Activated naive CD8-positive, alpha-beta T cell (primary cell): ENCODE data around the gene MLX.

Experiments used
- H3K27ac Mint-ChIP-seq: one replicate; pipeline ENCODE4 v1.8.0; 2021; ENCODE audit warnings: mixed read lengths
- H3K27me3 Mint-ChIP-seq: one replicate; pipeline ENCODE4 v1.8.0; 2021; ENCODE audit warnings: mixed read lengths
- H3K36me3 Mint-ChIP-seq: one replicate; pipeline ENCODE4 v1.8.0; 2021; ENCODE audit warnings: mixed read lengths
- H3K4me1 Mint-ChIP-seq: one replicate; pipeline ENCODE4 v1.8.0; 2021; ENCODE audit warnings: low read depth, mixed read lengths
- H3K4me3 Mint-ChIP-seq: one replicate; pipeline ENCODE4 v1.8.0; 2021; ENCODE audit warnings: mild to moderate bottlenecking, mixed read lengths
- H3K9me3 Mint-ChIP-seq: one replicate; pipeline ENCODE4 v1.8.0; 2021; ENCODE audit warnings: low read depth, mixed read lengths

Gene MLX

GRCh38 chr17:42577532-42578281 lies 10.8 kb downstream of the MLX start, which contains the start of gene PSMC3IP:
Gene PSMC3IP (minus strand): TSS chr17:42577729. CDS start chr17:42577686, 43 bp downstream.
- H3K4me1 Mint-ChIP-seq = peaks cover 29% of the 10 kb centered on the region
- H3K4me3 Mint-ChIP-seq = peak within 1 kb of the TSS; percentile 100
- H3K36me3 Mint-ChIP-seq = peaks cover 3% of the 10 kb centered on the region
- no peaks in the 10 kb centered on the region for H3K27me3 Mint-ChIP-seq
- no peaks in the 10 kb centered on the region for H3K9me3 Mint-ChIP-seq
- peak within 1 kb of the TSS; percentile 99 for H3K27ac Mint-ChIP-seq

GRCh38 chr17:42578282-42578869 lies 11.5 kb downstream of the MLX start:
- Mint-ChIP-seq H3K36me3 (peaks cover 1% of the 10 kb centered on the region), H3K27ac (peak overlapping the region; percentile 99), H3K9me3 (no peaks in the 10 kb centered on the region), H3K27me3 (no peaks in the 10 kb centered on the region), H3K4me3 (peak overlapping the region; percentile 100), H3K4me1 (peaks cover 27% of the 10 kb centered on the region)

- H3K36me3 Mint-ChIP-seq = no peaks in the 10 kb centered on the region
- peaks cover 25% of the 10 kb centered on the region for H3K4me1 Mint-ChIP-seq
- H3K27ac Mint-ChIP-seq = peak overlapping the region; percentile 75
- no peaks in the 10 kb centered on the region for H3K27me3 Mint-ChIP-seq
- H3K9me3 Mint-ChIP-seq = no peaks in the 10 kb centered on the region
- peak overlapping the region; percentile 66 for H3K4me3 Mint-ChIP-seq
Measured at GRCh38 chr17:42579794-42580551, 13.1 kb downstream of the MLX start.

GRCh38 chr17:42581744-42582270 lies 14.9 kb downstream of the MLX start:
- H3K36me3 Mint-ChIP-seq = no peaks in the 10 kb centered on the region
- no peak overlapping the region for H3K27ac Mint-ChIP-seq

GRCh38 chr17:42584880-42585279 lies 18.0 kb downstream of the MLX start:
- Mint-ChIP-seq H3K4me3 (no peak overlapping the region), H3K36me3 (peaks cover 3% of the 10 kb centered on the region), H3K4me1 (peaks cover 2% of the 10 kb centered on the region), H3K27ac (no peak overlapping the region), H3K9me3 (no peaks in the 10 kb centered on the region), H3K27me3 (no peaks in the 10 kb centered on the region)

More at GRCh38 chr17:42581744-42582270, 14.9 kb downstream of the MLX start:
- Mint-ChIP-seq H3K4me1 (peaks cover 16% of the 10 kb centered on the region), H3K9me3 (no peaks in the 10 kb centered on the region), H3K27me3 (no peaks in the 10 kb centered on the region), H3K4me3 (no peak overlapping the region)

GRCh38 chr17:42585353-42585752 lies 18.5 kb downstream of the MLX start:
- no peak overlapping the region for H3K4me3 Mint-ChIP-seq
- H3K27ac Mint-ChIP-seq = peak overlapping the region; percentile 3
- peaks cover 2% of the 10 kb centered on the region for H3K4me1 Mint-ChIP-seq
- peaks cover 3% of the 10 kb centered on the region for H3K36me3 Mint-ChIP-seq
- no peaks in the 10 kb centered on the region for H3K27me3 Mint-ChIP-seq
- H3K9me3 Mint-ChIP-seq = no peaks in the 10 kb centered on the region

GRCh38 chr17:42586514-42587230 lies 19.8 kb downstream of the MLX start:
- Mint-ChIP-seq H3K27me3 (no peaks in the 10 kb centered on the region), H3K4me1 (peaks cover 2% of the 10 kb centered on the region), H3K27ac (peak overlapping the region; percentile 77), H3K4me3 (no peak overlapping the region), H3K9me3 (no peaks in the 10 kb centered on the region), H3K36me3 (peaks cover 3% of the 10 kb centered on the region)

GRCh38 chr17:42590886-42591285 lies 24.0 kb downstream of the MLX start:
- Mint-ChIP-seq H3K27ac (no peak overlapping the region), H3K27me3 (no peaks in the 10 kb centered on the region), H3K9me3 (no peaks in the 10 kb centered on the region), H3K4me3 (no peak overlapping the region), H3K4me1 (peaks cover 8% of the 10 kb centered on the region), H3K36me3 (peaks cover 3% of the 10 kb centered on the region)

- H3K36me3 Mint-ChIP-seq = peaks cover 3% of the 10 kb centered on the region
- H3K4me3 Mint-ChIP-seq = no peak overlapping the region
- no peaks in the 10 kb centered on the region for H3K27me3 Mint-ChIP-seq
- peaks cover 10% of the 10 kb centered on the region for H3K4me1 Mint-ChIP-seq
- no peak overlapping the region for H3K27ac Mint-ChIP-seq
- H3K9me3 Mint-ChIP-seq = no peaks in the 10 kb centered on the region
Measured at GRCh38 chr17:42591411-42591810, 24.5 kb downstream of the MLX start.

GRCh38 chr17:42596386-42596785 lies 29.5 kb downstream of the MLX start:
- H3K27ac Mint-ChIP-seq = peak overlapping the region; percentile 0
- H3K4me1 Mint-ChIP-seq = peaks cover 25% of the 10 kb centered on the region
- H3K27me3 Mint-ChIP-seq = no peaks in the 10 kb centered on the region
- H3K36me3 Mint-ChIP-seq = no peaks in the 10 kb centered on the region
- no peaks in the 10 kb centered on the region for H3K9me3 Mint-ChIP-seq
- H3K4me3 Mint-ChIP-seq = no peak overlapping the region

GRCh38 chr17:42598905-42599304 lies 32.0 kb downstream of the MLX start:
- Mint-ChIP-seq H3K9me3 (no peaks in the 10 kb centered on the region), H3K4me1 (peaks cover 31% of the 10 kb centered on the region), H3K4me3 (peak overlapping the region; percentile 4), H3K27me3 (no peaks in the 10 kb centered on the region), H3K36me3 (no peaks in the 10 kb centered on the region), H3K27ac (peak overlapping the region; percentile 2)

GRCh38 chr17:42603318-42603717 lies 36.4 kb downstream of the MLX start:
- peak overlapping the region; percentile 56 for H3K27ac Mint-ChIP-seq
- H3K4me3 Mint-ChIP-seq = peak overlapping the region; percentile 32
- H3K4me1 Mint-ChIP-seq = peaks cover 67% of the 10 kb centered on the region
- H3K36me3 Mint-ChIP-seq = peaks cover 2% of the 10 kb centered on the region
- H3K27me3 Mint-ChIP-seq = no peaks in the 10 kb centered on the region
- no peaks in the 10 kb centered on the region for H3K9me3 Mint-ChIP-seq

GRCh38 chr17:42607769-42608168 lies 40.9 kb downstream of the MLX start:
- Mint-ChIP-seq H3K9me3 (no peaks in the 10 kb centered on the region), H3K27ac (peak overlapping the region; percentile 98), H3K4me1 (peaks cover 56% of the 10 kb centered on the region), H3K36me3 (peaks cover 4% of the 10 kb centered on the region), H3K27me3 (no peaks in the 10 kb centered on the region), H3K4me3 (peak overlapping the region; percentile 100)
